H1 (cell line): ENCODE measurements around the gene PARD3. TPM values are rescaled to one million over a fixed set of nuclear protein-coding genes. Genes with fewer than 3 reads are reported as not detected.

Source experiments
- CTCF ChIA-PET: fragments of 300-600 bp; sonication (Branson Sonifier 250); formaldehyde crosslinking; loops from one replicate; lab custom pipeline; 2021; ENCODE audit not compliant: partially characterized antibody; lab: Charles Lee
- POLR2A ChIA-PET: fragments of 300-600 bp; sonication (Branson Sonifier 250); formaldehyde crosslinking; loops from one replicate; lab custom pipeline; 2021; ENCODE audit warnings: inconsistent platforms; ENCODE audit not compliant: partially characterized antibody; lab: Charles Lee
- DNase-seq, 2 experiments: peaks; one replicate each; pipeline versions ENCODE4 v3.0.0 to v3.0.0-alpha.2; 2010 to 2022; ENCODE audit warnings: low spot score in 2 of 2, low read depth in 1 of 2, mixed read lengths in 1 of 2
- FAIRE-seq: peaks from 2 replicates; lab custom pipeline; 2011; peaks lifted over from hg19 to GRCh38; lab: Jason Lieb, UNC
- H2AFZ ChIP-seq: 2 replicates; pipeline ENCODE4 v1.8.1; 2012; ENCODE audit warnings: low read length, inconsistent platforms
- H2AK5ac ChIP-seq: 2 replicates; pipeline ENCODE4 v1.6.1; 2013; ENCODE audit warnings: low read depth, low read length
- H2BK120ac ChIP-seq: replicated peaks from 2 replicates; pipeline ENCODE3; 2013; ENCODE audit warnings: low read depth, low read length, inconsistent platforms
- H2BK12ac ChIP-seq: 2 replicates; pipeline ENCODE4 v1.6.1; 2013; ENCODE audit warnings: low read depth, low read length
- H2BK15ac ChIP-seq: 2 replicates; pipeline ENCODE4 v1.6.1; 2013; ENCODE audit warnings: low read length
- H2BK20ac ChIP-seq: 2 replicates; pipeline ENCODE4 v1.6.1; 2013; ENCODE audit warnings: low read length
- H2BK5ac ChIP-seq: 2 replicates; pipeline ENCODE4 v1.6.1; 2013; ENCODE audit warnings: low read depth, low read length
- H3K14ac ChIP-seq: 2 replicates; pipeline ENCODE4 v1.6.1; 2013; ENCODE audit warnings: inconsistent platforms; ENCODE audit not compliant: insufficient read length
- H3K18ac ChIP-seq: 2 replicates; pipeline ENCODE4 v1.6.1; 2013; ENCODE audit warnings: low read length; ENCODE audit errors: extremely low read depth
- H3K23ac ChIP-seq: 2 replicates; pipeline ENCODE4 v1.6.1; 2013; ENCODE audit warnings: inconsistent platforms; ENCODE audit not compliant: insufficient read length
- H3K23me2 ChIP-seq: 2 replicates; pipeline ENCODE4 v1.6.1; 2013; ENCODE audit warnings: low read depth, low read length
- H3K27ac ChIP-seq: 2 replicates; pipeline ENCODE4 v1.6.1; 2011; ENCODE audit warnings: low read depth, low read length, inconsistent platforms
- H3K27me3 ChIP-seq, 4 experiments: replicated peaks in 1 of 4; 1 replicate in 1 of 4; 2 replicates in 3 of 4; pipeline versions ENCODE4 v1.6.1 to v1.8.1; 2011 to 2013; ENCODE audit warnings: low read length in 3 of 4, mild to moderate bottlenecking in 3 of 4, inconsistent platforms in 2 of 4, mixed read lengths in 2 of 4, moderate library complexity in 1 of 4; ENCODE audit not compliant: control insufficient read depth in 3 of 4, insufficient read depth in 3 of 4; ENCODE audit errors: extremely low read depth in 1 of 4
- H3K36me3 ChIP-seq, 4 experiments: 2 replicates each; pipeline versions ENCODE4 v1.6.1 to v1.8.1; 2011 to 2013; ENCODE audit warnings: mild to moderate bottlenecking in 4 of 4, low read length in 3 of 4, moderate library complexity in 2 of 4, control low read depth in 1 of 4, inconsistent platforms in 1 of 4; ENCODE audit not compliant: insufficient read depth in 4 of 4, control insufficient read depth in 2 of 4
- H3K4ac ChIP-seq: replicated peaks from 2 replicates; pipeline ENCODE3; 2013; ENCODE audit warnings: low read length, low read depth, mixed read lengths, inconsistent platforms; ENCODE audit not compliant: insufficient read length
- H3K4me1 ChIP-seq, 4 experiments: replicated peaks in 1 of 4; 1 replicate in 1 of 4; 2 replicates in 3 of 4; pipeline versions ENCODE4 v1.6.1 to v1.8.1; 2011 to 2013; ENCODE audit warnings: low read length in 3 of 4, inconsistent platforms in 2 of 4, mixed read lengths in 1 of 4; ENCODE audit not compliant: insufficient read depth in 4 of 4, control insufficient read depth in 3 of 4
- H3K4me2 ChIP-seq, 2 experiments: 2 replicates each; pipeline versions ENCODE4 v1.6.1 to v1.8.1; 2011 to 2013; ENCODE audit warnings: low read depth in 2 of 2, low read length in 2 of 2, control low read depth in 1 of 2, inconsistent platforms in 1 of 2, mild to moderate bottlenecking in 1 of 2; ENCODE audit not compliant: insufficient read depth in 1 of 2
- H3K4me3 ChIP-seq, 4 experiments: fragments of 200-600, 300-600 bp in 1 of 4; sonication (generic), shearing (Covaris generic), sonication (Bioruptor Twin) in 1 of 4; 2 replicates each; pipeline versions ENCODE4 v1.5.1 to v1.8.1; 2011 to 2016; ENCODE audit warnings: low read length in 4 of 4, low read depth in 3 of 4, control low read depth in 2 of 4, inconsistent platforms in 2 of 4, mild to moderate bottlenecking in 2 of 4, mixed read lengths in 1 of 4, moderate library complexity in 1 of 4; ENCODE audit not compliant: insufficient read depth in 2 of 4; ENCODE audit errors: extremely low read depth in 1 of 4
- H3K56ac ChIP-seq: replicated peaks from 2 replicates; pipeline ENCODE3; 2013; ENCODE audit warnings: low read depth, mild to moderate bottlenecking, mixed read lengths, low read length, inconsistent platforms; ENCODE audit not compliant: insufficient read length
- H3K79me1 ChIP-seq: 2 replicates; pipeline ENCODE4 v1.6.1; 2013; ENCODE audit warnings: low read depth, low read length, control low read depth
- H3K79me2 ChIP-seq, 2 experiments: 2 replicates each; pipeline versions ENCODE4 v1.6.1 to v1.8.1; 2012 to 2013; ENCODE audit warnings: low read length in 2 of 2, mild to moderate bottlenecking in 2 of 2, inconsistent platforms in 1 of 2; ENCODE audit not compliant: insufficient read depth in 2 of 2, control insufficient read depth in 1 of 2
- H3K9ac ChIP-seq, 4 experiments: replicated peaks in 1 of 4; 1 replicate in 1 of 4; 2 replicates in 3 of 4; pipeline versions ENCODE4 v1.6.1 to v1.8.1; 2011 to 2013; ENCODE audit warnings: low read depth in 3 of 4, low read length in 3 of 4, control low read depth in 2 of 4, mild to moderate bottlenecking in 2 of 4, moderate library complexity in 2 of 4, inconsistent platforms in 1 of 4; ENCODE audit errors: extremely low read depth in 1 of 4
- H3K9me3 ChIP-seq, 2 experiments: 2 replicates each; pipeline versions ENCODE4 v1.6.1 to v1.8.1; 2012 to 2013; ENCODE audit warnings: mild to moderate bottlenecking in 2 of 2, moderate library complexity in 2 of 2, control low read depth in 1 of 2, inconsistent platforms in 1 of 2, low read depth in 1 of 2, low read length in 1 of 2, mixed read lengths in 1 of 2; ENCODE audit not compliant: insufficient read depth in 2 of 2
- H4K20me1 ChIP-seq, 2 experiments: replicated peaks in 1 of 2; 2 replicates each; pipeline versions ENCODE3 to v1.8.1; 2011 to 2013; ENCODE audit warnings: inconsistent platforms in 2 of 2, low read length in 2 of 2, mild to moderate bottlenecking in 1 of 2; ENCODE audit not compliant: insufficient read depth in 2 of 2, control insufficient read depth in 1 of 2
- H4K5ac ChIP-seq: 2 replicates; pipeline ENCODE4 v1.6.1; 2013; ENCODE audit warnings: low read length, low read depth, mixed read lengths, inconsistent platforms; ENCODE audit not compliant: insufficient read length
- H4K8ac ChIP-seq: 2 replicates; pipeline ENCODE4 v1.8.0; 2013; ENCODE audit warnings: mild to moderate bottlenecking, moderate library complexity, low read length, inconsistent platforms; ENCODE audit not compliant: insufficient read depth; ENCODE audit errors: extremely low read depth
- H4K91ac ChIP-seq: replicated peaks from 2 replicates; pipeline ENCODE3; 2013; ENCODE audit warnings: low read length, mixed read lengths, inconsistent platforms; ENCODE audit not compliant: insufficient read length
- BACH1 ChIP-seq: IDR thresholded peaks from 2 replicates; pipeline ENCODE4 v1.6.1; 2012; ENCODE audit warnings: low read length, improper control_type of control experiment
- BRCA1 ChIP-seq: IDR thresholded peaks from 2 replicates; pipeline ENCODE4 v1.6.1; 2012; ENCODE audit warnings: low read depth, low read length, improper control_type of control experiment
- CBX5 ChIP-seq: fragments of 300-800, 300-1000 bp; sonication (generic); IDR thresholded peaks from 2 replicates; pipeline ENCODE4 v1.7.1; 2016; ENCODE audit warnings: antibody characterized with exemption, low read length, low read depth
- CBX8 ChIP-seq: fragments of 300-800, 300-1000 bp; sonication (generic); IDR thresholded peaks from 2 replicates; pipeline ENCODE4 v1.7.1; 2016; ENCODE audit warnings: low read depth, low read length, borderline replicate concordance
- EP300 ChIP-seq, 2 experiments: IDR thresholded peaks; 1 replicate in 1 of 2; 2 replicates in 1 of 2; pipeline ENCODE4 v1.6.1; 2011 to 2012; ENCODE audit warnings: low read depth in 2 of 2, low read length in 2 of 2, mild to moderate bottlenecking in 2 of 2, borderline replicate concordance in 1 of 2, inconsistent platforms in 1 of 2, moderate library complexity in 1 of 2
- EZH2 ChIP-seq: fragments of 200-600 bp; sonication (generic); IDR thresholded peaks from 2 replicates; pipeline ENCODE4 v1.7.1; 2012; ENCODE audit warnings: low read depth, mild to moderate bottlenecking, moderate library complexity, low read length, inconsistent platforms; ENCODE audit not compliant: severe bottlenecking
- GABPA ChIP-seq: IDR thresholded peaks from 2 replicates; pipeline ENCODE4 v1.6.1; 2011; ENCODE audit warnings: mild to moderate bottlenecking, low read length, moderate library complexity, borderline replicate concordance; ENCODE audit not compliant: insufficient read depth
- KDM5A ChIP-seq: fragments of 200-600 bp; IDR thresholded peaks from 2 replicates; pipeline ENCODE4 v1.7.1; 2012; ENCODE audit warnings: mild to moderate bottlenecking, low read length, inconsistent platforms, mixed read lengths
- MAFK ChIP-seq: IDR thresholded peaks from 2 replicates; pipeline ENCODE4 v1.6.1; 2012; ENCODE audit warnings: low read depth, mild to moderate bottlenecking, improper control_type of control experiment, low read length
- NRF1 ChIP-seq: IDR thresholded peaks from 2 replicates; pipeline ENCODE4 v1.6.1; 2011; ENCODE audit warnings: mild to moderate bottlenecking, low read depth, low read length, improper control_type of control experiment
- RBBP5 ChIP-seq: IDR thresholded peaks from 2 replicates; pipeline ENCODE4 v1.7.1; 2012; ENCODE audit warnings: low read depth, mild to moderate bottlenecking, inconsistent platforms, low read length, moderate library complexity, borderline replicate concordance
- SIRT6 ChIP-seq: IDR thresholded peaks from one replicate; pipeline ENCODE4 v1.7.1; 2012; ENCODE audit warnings: low read length, inconsistent platforms
- SUZ12 ChIP-seq: fragments of 200-600 bp; sonication (generic); IDR thresholded peaks from 2 replicates; pipeline ENCODE4 v1.6.1; 2012; ENCODE audit warnings: mild to moderate bottlenecking, inconsistent platforms, low read length, moderate library complexity, mixed read lengths
- TAF7 ChIP-seq: optimal IDR thresholded peaks from 2 replicates; pipeline ENCODE3; 2011; ENCODE audit warnings: low read depth, mild to moderate bottlenecking, inconsistent platforms, low read length, moderate library complexity, borderline replicate concordance
- YY1 ChIP-seq: IDR thresholded peaks from 2 replicates; pipeline ENCODE4 v1.6.1; 2011; ENCODE audit warnings: low read depth, mild to moderate bottlenecking, low read length
- WGBS, 2 experiments: shearing (Covaris generic) in 1 of 2; methylation state at CpG; one replicate each; pipeline versions ENCODE4 v1.1.6 to v1.1.7; 2013 to 2015; ENCODE audit warnings: low lambda C conversion rate in 2 of 2, mixed read lengths in 2 of 2, inconsistent platforms in 1 of 2, low coverage in 1 of 2, missing lambda C conversion rate in 1 of 2; ENCODE audit not compliant: insufficient replicate concordance in 2 of 2, insufficient coverage in 1 of 2, insufficient read length in 1 of 2; ENCODE audit errors: extremely low coverage in 1 of 2, missing lambda C conversion rate in 1 of 2; 5-methylcytosine and 5-hydroxymethylcytosine counted together
- polyA plus RNA-seq, 7 experiments: library from polyadenylated mRNA; depleted of rRNA in 3 of 7; stranded (reverse) in 5 of 7; unstranded in 2 of 7; fragments of >200 nt in 5 of 7; fragments of 200-250 nt in 2 of 7; gene quantifications; 1 replicate in 5 of 7; 2 replicates in 1 of 7; 4 replicates in 1 of 7; pipeline versions ENCODE4 v1.2.1 to v1.2.3, GENCODE V29; 2011 to 2013; ENCODE audit warnings: missing spikeins in 2 of 7, mixed read lengths in 2 of 7
- total RNA-seq: library from RNA; stranded (reverse); fragmentation: NEBNext Ultra II Directional; extraction: Animal tissue kit (Norgen Biotek cat#: 25700); gene quantifications from 2 replicates; pipeline ENCODE4 v1.2.1, GENCODE V29; 2021

The PARD3 gene
- total and polyA plus RNA-seq, 2 of the 8 experiments (the other 6 are each of a cell fraction or from before 2014, with no cell fraction given) = 19.7 to 49.1 TPM

- Histone ChIP-seq H3K79me2 (no peaks in the 10 kb centered on the region), H3K79me1 (no peaks in the 10 kb centered on the region), H3K27ac (no peak overlapping the region), H2BK120ac (no peak overlapping the region), H3K14ac (no peak overlapping the region), H4K20me1 (no peaks in the 10 kb centered on the region), H4K8ac (no peak overlapping the region), H4K5ac (no peak overlapping the region), H3K4me1 (peaks cover 0 to 5% (median 2%) of the 10 kb centered on the region in 4 experiments; a peak in 3 of 7 replicates), H3K4me2 (no peak overlapping the region), H3K23ac (no peak overlapping the region), H3K4me3 (no peak overlapping the region), H3K9ac (no peak overlapping the region), H4K91ac (no peak overlapping the region), H2BK12ac (no peak overlapping the region), H3K9me3 (no peaks in the 10 kb centered on the region), H2AK5ac (no peak overlapping the region), H3K56ac (no peak overlapping the region), H2AFZ (no peak overlapping the region), H2BK15ac (no peak overlapping the region), H3K36me3 (no peaks in the 10 kb centered on the region), H2BK5ac (no peak overlapping the region), H3K18ac (no peak overlapping the region), H3K4ac (no peak overlapping the region), H2BK20ac (no peak overlapping the region), H3K27me3 (no peaks in the 10 kb centered on the region), H3K23me2 (no peaks in the 10 kb centered on the region)
- POLR2A ChIA-PET = interaction anchor here (0.6 kb wide), 1 partner anchor 59 kb away, joined by 3 read pairs; no protein-coding TSS in a partner anchor
- WGBS, 2 experiments = 89% methylated on average over 3 of the region's 3 CpGs; no CpG with 5 or more reads in 1 of the 2 experiments
- DNase-seq (no peak), FAIRE-seq (no peak)
- CTCF ChIA-PET = interaction anchor here (0.6 to 1.1 kb wide), 5 partner anchors 9 to 70 kb away, joined by 3 to 4 read pairs (median 3); no protein-coding TSS in a partner anchor
- TF ChIP-seq TAF7 = no peak
- TF ChIP-seq GABPA = no peak
- TF ChIP-seq NRF1 = no peak
- TF ChIP-seq SIRT6 = no peak
- no peak for TF ChIP-seq EZH2
- TF ChIP-seq CBX8 = no peak
- TF ChIP-seq SUZ12 = no peak
- no peak for TF ChIP-seq KDM5A
- no peak for TF ChIP-seq CBX5
- no peak for TF ChIP-seq YY1
- no peak for TF ChIP-seq EP300 (IDR thresholded peaks at IDR 0.05; ENCODE audit: borderline replicate concordance in 1 of 2, low read depth in 2 of 2, low read length in 2 of 2)
- TF ChIP-seq RBBP5 = no peak
- no peak for TF ChIP-seq BACH1
- no peak for TF ChIP-seq BRCA1
- no peak for TF ChIP-seq MAFK
Observed at GRCh38 chr10:34169131-34169530, 646.0 kb downstream of the PARD3 start.
